ENCODE data around the gene PAXIP1.
"Not testable (repeated sequence)": the region's sequence is repeated elsewhere in the genome, so short reads cannot be mapped to it uniquely, and the experiment has no call there.

Gene PAXIP1

GRCh38 chr7:154934353-154934952 lies 68.5 kb downstream of the PAXIP1 start:
- DNase-seq, result not testable (repeated sequence)

DNA sequence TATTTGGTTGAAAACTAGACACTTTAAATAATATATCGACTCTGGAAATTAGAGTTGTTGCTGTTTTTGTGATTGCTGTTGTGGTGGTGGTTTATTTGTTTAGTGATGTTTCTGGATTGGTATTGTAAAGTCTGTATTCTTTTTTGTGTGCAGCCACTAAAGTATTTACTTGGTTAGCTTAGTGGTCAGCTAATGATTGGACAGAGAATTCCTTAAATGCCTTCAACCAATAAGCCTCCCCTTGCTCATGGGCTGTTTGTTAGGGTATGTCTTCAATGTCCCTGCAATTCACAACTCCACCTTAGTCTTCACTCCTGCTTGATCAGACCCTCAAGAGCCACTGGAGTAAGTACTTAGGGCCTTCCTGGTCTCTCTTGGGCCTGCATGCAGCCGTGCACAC lies 71.0 kb downstream of the PAXIP1 start:
- DNase-seq, result no peak

- no peak for DNase-seq
Measured at GRCh38 chr7:154929006-154929726, 73.8 kb downstream of the PAXIP1 start.

DNA sequence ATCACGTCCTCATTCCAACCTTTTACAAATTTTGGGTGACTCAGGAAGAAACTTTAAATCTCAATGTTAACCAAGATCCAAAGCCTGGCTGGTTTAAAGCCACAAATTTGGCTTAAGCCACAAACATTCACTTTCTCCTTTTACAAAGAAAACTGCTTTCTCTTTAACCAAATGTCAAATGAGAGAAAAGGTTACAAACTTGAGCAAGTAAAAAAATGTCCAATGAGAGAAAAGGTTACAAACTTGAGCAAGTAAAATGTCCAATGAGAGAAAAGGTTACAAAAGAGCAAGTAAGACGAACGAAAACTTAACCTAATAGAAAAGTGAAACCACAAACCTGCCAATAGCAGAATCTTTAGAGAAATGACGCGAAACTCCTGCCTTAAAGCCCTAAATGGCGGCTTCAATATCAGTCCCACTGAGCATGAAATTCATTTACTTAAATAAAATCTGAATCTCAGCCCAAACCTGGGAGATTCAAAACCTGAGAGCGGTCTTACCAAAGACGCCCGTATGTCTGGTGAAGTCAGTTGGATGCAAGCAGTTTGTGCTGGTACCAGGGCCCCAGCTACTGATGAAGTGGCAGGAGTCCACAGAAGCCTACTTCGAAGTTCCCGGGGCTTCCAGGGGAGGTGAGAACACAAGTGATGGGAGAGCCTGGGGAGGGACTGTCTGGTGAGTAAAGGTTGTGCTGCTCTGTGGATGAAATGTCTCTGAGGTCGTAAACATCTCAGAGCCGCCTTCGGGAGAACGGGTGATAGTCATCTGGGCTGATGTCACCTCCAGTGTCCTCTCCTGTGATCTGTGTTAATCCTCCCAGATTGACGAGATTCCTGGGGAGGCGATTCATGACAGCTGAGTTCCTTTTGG lies 74.6 kb downstream of the PAXIP1 start:
- DNase-seq, result peak; percentile 85

DNA sequence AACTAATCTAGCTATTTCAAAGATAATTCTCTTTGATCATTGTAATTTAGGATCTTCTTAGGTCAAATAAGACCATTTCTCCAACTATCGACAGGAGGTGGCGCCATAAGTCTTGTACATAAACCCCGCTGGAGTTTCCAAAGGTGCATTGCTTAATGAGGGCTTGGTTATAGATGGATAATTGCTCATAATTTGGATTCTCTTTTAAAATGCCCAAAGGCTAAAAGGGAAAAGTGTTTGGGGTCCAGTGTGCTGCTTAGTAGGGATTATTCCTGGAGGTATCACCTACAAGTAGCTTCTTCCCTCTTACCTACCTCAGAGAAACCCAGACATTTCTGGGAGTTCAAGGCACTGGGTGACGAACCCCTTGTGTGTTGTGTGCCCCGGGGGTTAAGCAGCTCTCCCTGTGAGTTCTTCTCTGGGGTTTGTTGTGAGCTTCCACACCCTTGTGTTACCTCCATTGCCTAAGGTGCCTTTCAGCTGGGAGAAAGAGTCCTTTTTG lies 75.2 kb downstream of the PAXIP1 start:
- DNase-seq, result peak; percentile 91

GRCh38 chr7:154922472-154922871 lies 80.5 kb downstream of the PAXIP1 start:
- not testable (repeated sequence) for DNase-seq

- DNase-seq, result no peak
Measured at GRCh38 chr7:154919344-154920225, 83.3 kb downstream of the PAXIP1 start.

DNA sequence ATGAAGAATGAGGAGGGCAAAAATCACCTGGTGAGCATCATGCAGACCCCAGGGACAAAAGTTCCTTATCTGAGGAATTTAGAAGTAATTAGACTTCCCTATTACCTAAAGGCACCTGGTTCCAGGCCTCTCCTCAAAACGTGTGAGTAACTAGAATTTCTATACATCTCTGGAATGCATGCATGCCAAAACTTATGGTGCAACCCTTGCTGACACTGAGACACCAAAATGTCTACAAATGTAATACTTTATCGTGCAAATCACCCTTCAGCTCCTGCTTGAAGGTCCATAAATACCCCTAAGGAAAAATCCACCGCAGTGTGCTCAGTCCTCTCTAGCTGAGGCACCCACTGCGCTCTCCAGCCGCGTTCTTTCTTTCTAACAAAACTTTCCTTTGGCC lies 84.2 kb downstream of the PAXIP1 start:
- DNase-seq, result no peak

DNA sequence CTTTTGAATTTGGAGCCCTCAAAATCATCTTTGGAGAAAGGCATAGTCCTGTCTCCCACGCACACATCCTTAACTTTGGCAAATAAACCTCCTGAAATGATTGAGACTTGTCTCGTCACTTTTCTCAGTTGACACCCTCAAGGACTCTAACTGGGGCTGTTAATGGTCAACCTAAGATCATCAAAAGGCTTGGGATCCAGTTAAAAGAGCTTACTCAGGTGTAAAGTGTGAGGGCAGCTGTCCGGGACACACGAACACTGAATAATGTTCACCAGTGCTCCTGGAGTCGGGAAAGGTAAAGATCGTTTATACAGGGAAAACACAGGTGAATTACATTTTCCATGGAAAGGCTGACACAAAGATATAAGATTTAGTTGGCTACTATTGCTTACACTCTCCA lies 84.7 kb downstream of the PAXIP1 start:
- no peak for DNase-seq

DNA sequence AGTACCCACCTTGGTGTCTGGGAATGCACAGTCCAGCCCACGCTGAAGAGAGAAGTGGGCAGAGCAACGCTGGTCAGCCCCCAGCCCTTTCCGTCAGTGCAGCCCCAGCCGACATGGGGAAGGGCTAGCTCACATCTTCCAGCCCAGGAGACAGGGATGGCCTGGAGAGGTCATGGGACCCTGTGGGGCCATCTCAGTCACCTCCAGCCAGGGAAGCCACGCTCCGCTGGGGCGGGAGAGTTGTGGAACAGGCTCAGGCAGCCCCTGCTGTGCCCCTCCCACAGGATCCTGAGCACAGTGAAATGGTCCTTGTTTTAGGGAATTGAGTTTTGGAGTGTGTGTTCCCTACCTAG lies 85.1 kb downstream of the PAXIP1 start:
- DNase-seq, result no peak

GRCh38 chr7:154916856-154917807 lies 85.8 kb downstream of the PAXIP1 start:
- no peak for DNase-seq

DNA sequence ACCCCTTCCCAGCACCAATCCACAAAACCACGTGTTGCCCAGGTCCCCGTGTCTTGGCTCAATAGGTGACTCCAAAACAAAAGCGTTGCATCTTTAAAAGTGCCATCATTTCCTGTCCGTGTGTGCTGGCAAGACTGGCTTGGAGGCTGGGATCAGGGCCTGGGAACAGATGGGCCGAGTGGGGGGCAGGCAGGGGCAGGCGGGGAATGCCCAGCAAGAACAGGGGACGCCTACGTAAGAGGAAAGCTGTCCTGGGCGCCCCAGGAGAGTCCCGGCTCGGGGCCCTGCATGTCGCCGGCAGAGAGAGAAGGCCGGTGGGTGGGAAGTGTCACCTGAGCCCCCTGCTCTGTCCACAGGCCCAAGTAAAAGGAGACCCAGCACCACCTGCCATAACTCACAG lies 86.5 kb downstream of the PAXIP1 start:
- no peak for DNase-seq

- peak; percentile 33 for DNase-seq
Measured at GRCh38 chr7:154915600-154915999, 87.3 kb downstream of the PAXIP1 start.

- DNase-seq, result no peak
Measured at GRCh38 chr7:154914996-154915380, 87.9 kb downstream of the PAXIP1 start.

DNA sequence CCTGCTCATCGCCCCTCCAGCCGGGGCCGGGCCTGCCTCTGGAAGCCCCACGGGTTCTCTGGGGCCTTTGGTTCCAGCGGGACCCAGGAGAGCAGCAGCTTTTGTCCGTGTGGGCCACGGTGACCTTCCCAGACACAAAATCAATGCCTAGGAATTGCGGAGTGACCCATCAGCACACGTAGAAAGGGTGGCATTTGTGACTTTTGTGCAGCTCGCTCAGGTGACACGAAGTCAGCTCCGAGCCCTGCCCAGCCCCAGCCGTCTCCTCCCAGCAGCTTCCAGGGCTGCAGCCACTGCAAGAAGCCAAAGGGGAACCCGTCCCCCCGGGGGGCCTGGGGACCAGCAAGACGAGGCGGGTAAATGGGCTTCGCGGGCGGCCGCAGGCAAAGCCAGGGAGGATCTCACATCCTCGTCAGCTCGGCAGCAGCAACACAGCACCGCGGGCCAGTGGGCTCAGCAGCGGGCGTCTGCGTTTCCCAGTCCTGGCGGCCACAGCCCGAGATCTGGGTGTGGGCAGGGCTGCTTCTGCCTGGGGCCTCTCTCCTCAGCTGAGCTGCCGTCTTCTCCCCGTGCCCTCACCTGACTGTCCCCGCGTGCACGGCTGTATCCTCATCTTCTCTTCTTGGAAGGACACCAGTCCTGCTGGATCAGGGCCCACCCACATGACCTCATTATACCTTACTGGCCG lies 88.5 kb downstream of the PAXIP1 start:
- DNase-seq, result no peak

- DNase-seq, result peak; percentile 85
Measured at GRCh38 chr7:154913638-154914307, 89.2 kb downstream of the PAXIP1 start.

- DNase-seq, result no peak
Measured at GRCh38 chr7:154912871-154913637, 89.9 kb downstream of the PAXIP1 start.

DNA sequence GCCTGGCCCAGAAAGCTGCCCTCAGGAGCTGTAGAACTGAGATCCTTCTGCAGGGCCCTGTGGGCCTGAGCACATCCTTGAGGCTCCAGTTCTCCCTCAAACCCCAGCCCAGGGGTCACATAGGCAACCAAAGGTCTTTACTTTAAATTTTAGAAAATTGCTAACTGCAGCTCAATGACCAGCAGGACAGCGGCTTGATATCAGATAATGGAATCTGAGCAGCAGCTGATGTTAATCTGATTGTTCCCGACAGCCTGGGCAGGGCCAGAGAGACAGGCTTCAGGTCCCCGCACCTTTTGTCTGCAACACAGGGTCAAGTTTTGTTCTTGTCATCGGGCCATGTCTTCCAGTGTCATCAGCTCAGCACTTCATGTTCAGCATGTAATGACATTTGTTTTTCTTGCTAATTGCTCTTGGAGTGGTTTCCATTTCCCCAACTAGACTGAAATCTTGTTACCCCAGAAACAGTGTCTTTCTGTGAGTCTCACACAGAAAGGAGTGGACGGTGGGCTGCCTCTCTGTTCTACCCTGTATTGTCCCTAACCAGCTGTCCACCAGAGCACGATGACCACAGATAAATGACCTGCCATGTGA lies 91.0 kb downstream of the PAXIP1 start:
- no peak for DNase-seq

DNA sequence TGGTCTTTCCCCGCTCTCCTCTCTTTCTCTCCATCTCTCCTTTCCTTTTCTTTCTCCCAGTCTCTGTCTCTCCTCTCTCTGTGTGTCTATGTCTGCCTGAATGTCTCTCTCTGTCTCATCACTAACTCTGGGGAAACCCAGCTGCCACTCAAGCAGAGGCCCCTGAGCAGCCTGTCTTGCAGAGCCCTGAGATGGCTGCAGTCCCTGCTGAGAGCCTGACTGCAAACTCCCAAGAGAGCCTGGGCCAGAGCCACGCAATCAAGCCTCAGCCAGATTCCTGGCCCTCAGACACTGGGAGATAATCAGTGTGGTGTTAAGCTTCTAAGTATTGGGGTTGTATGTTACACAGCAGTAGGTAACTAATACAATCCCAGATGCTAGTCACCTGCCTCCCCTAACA lies 91.5 kb downstream of the PAXIP1 start:
- DNase-seq, result no peak
